GM20431 (cell line): ENCODE measurements around the gene ESYT2.

Source experiments
- in situ Hi-C: fragments of 300-500 bp; cut with MseI, MboI; formaldehyde crosslinking; loops from one replicate; pipeline ENCODE4 v1.15.0; 2020; ENCODE audit warnings: low sequenced_read_pairs; ENCODE audit not compliant: unreplicated experiment

Gene ESYT2

GRCh38 chr7:158730383-158731346, 98.6 kb downstream of the ESYT2 start:
- in situ Hi-C loops, result no loop called here

GRCh38 chr7:158729646-158730382, 99.5 kb downstream of the ESYT2 start:
- in situ Hi-C loops, result no loop called here

- in situ Hi-C loops, result no loop called here
These were observed 100.2 kb downstream of the ESYT2 start for GRCh38 chr7:158728911-158729645.

GRCh38 chr7:158727690-158728089, 101.6 kb downstream of the ESYT2 start:
- in situ Hi-C loops, result no loop called here

- in situ Hi-C loops, result no loop called here
These were observed 103.0 kb downstream of the ESYT2 start for GRCh38 chr7:158726277-158726807.

- in situ Hi-C loops, result no loop called here
These were observed 103.9 kb downstream of the ESYT2 start for GRCh38 chr7:158725506-158725800.

- in situ Hi-C loops, result no loop called here
These were observed 104.4 kb downstream of the ESYT2 start for GRCh38 chr7:158724658-158725505.

- in situ Hi-C loops, result no loop called here
These were observed 105.5 kb downstream of the ESYT2 start for GRCh38 chr7:158723714-158724385.

GRCh38 chr7:158723266-158723665, 106.0 kb downstream of the ESYT2 start:
- in situ Hi-C loops, result no loop called here

- in situ Hi-C loops, result no loop called here
These were observed 106.6 kb downstream of the ESYT2 start for GRCh38 chr7:158722574-158723237.

- in situ Hi-C loops, result no loop called here
These were observed 109.2 kb downstream of the ESYT2 start for GRCh38 chr7:158720112-158720511.

GRCh38 chr7:158716802-158717201, 112.5 kb downstream of the ESYT2 start:
- in situ Hi-C loops, result no loop called here

- in situ Hi-C loops, result no loop called here
These were observed 118.6 kb downstream of the ESYT2 start for GRCh38 chr7:158710651-158711102.

- in situ Hi-C loops, result no loop called here
These were observed 121.7 kb downstream of the ESYT2 start for GRCh38 chr7:158707610-158708009.

- in situ Hi-C loops, result no loop called here
These were observed 122.4 kb downstream of the ESYT2 start for GRCh38 chr7:158706710-158707590.

GRCh38 chr7:158706273-158706704, 123.0 kb downstream of the ESYT2 start:
- in situ Hi-C loops, result no loop called here

GRCh38 chr7:158705234-158705850, 124.0 kb downstream of the ESYT2 start:
- in situ Hi-C loops, result no loop called here
